GM18508 (cell line): ENCODE data around the gene MC1R.
"Not testable (repeated sequence)": the region's sequence is repeated elsewhere in the genome, so short reads cannot be mapped to it uniquely, and the experiment has no call there.

Source experiments
- ATAC-seq: cut with Tn5 transposase; IDR thresholded peaks from one replicate; pipeline ENCODE4 v1.9.1; 2021; ENCODE audit warnings: moderate number of reproducible peaks; ENCODE audit not compliant: insufficient read depth, unreplicated experiment

MC1R gene

GRCh38 chr16:89934019-89934418, 15.4 kb downstream of the MC1R start:
- not testable (repeated sequence) for ATAC-seq

GRCh38 chr16:89934611-89935553, 16.2 kb downstream of the MC1R start:
- no peak for ATAC-seq

- not testable (repeated sequence) for ATAC-seq
These were observed 17.0 kb downstream of the MC1R start for GRCh38 chr16:89935620-89936019.

DNA sequence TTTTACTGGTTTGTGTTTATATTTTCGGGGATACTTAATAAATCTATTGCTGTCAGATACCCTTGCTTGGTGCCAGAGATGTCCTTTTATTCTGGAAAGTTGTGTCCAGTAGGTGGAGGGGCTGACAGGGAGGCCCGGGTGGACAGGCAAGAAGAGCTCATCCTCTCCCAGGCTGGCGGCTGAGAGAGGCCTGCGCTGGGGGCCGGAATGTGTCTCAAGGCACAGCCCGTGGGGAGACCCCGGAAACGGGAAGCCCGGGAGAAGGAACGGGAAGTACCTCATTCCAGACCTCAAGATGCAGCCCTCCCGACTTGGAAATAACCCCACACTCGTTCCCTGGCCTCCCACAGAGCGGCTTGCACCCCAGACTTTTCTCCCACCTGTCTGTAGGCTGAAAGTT, 17.4 kb downstream of the MC1R start:
- ATAC-seq, result no peak

DNA sequence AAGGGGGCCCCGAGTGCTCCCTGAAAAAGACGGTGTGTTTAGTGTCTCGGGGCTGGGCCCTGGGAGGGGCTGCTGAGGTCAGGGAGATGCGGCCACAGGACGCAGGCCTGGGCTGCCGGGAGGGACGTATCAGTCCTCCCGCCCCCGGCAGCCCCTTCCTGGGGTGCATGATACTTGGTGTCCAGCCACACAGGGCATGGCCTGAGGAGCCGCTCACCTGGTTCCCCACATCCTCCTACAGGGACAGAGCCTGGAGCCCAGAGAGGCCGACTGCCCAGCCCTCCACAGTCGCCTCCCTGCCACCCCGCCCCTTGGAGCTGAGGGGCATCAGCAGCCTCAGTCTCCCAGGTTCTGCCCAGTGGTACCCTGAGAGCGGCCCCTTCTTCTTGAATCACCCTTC, 17.8 kb downstream of the MC1R start:
- no peak for ATAC-seq

GRCh38 chr16:89936981-89937380, 18.3 kb downstream of the MC1R start:
- ATAC-seq, result no peak

DNA sequence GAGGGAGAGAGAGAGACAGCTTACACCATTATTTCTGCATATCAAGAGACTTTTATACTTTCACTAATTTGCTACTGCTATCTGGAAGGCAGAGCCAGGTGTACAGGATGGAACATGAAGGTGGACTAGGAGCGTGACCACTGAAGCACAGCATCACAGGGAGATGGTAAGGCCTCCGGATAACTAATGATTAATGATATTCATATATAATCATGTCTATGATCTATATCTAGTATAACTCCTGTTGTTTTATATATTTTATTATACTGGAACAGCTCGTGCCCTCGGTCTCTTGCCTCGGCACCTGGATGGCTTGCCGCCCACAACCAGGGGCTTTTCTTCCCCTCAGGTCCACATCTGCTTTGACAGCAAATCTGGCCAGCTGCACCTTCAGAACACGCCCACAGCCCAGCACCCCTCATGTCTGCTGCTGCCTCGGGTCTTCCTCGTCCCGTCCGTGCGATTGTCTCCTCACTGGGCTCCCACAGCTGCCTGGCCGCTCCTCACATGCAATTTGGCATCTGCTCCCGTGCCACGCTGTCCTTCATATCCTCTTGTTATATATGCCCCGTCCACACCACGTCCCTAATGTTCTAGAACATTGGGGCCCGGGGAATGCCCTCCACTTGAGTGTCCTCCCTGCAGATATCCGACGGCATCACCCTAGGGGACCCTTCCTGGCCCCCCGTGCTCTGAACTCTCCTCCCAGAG, 19.7 kb downstream of the MC1R start:
- no peak for ATAC-seq

GRCh38 chr16:89944773-89945172, 26.1 kb downstream of the MC1R start:
- ATAC-seq, result no peak

- no peak for ATAC-seq
These were observed 27.0 kb downstream of the MC1R start for GRCh38 chr16:89945654-89946053.

GRCh38 chr16:89946515-89946914, 27.9 kb downstream of the MC1R start:
- ATAC-seq, result no peak

DNA sequence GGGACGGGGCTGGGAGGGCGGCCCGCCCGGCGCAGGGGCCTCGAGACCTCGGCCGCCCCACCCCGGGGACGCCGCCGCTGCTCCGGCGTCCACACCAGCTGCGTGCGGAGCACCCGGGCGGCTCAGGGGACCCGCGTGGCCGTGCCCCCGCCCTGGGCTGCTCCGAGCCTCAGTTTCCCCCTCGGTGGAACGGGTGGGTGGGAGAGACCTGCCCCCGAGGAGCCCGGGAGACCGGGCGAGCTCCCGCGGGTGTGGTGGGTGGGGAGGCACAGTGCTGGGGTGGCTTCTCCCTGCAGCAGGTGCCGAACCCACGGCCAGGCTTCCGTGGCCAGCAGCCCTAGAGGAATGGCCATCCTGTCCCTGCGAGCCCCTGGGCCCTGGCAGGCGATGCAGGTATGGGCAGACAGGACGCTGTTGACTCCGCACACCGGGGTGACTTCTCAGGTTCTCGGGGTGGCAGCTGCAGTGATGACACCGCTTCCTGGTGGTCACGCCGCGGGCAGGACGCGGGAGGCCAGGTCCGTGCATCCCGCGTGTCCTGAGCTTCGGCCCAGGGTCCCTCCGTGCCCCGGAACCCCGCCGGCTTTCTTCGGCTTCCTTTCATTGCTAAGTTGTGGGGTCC, 30.6 kb downstream of the MC1R start:
- ATAC-seq, result no peak

GRCh38 chr16:89949756-89950155, 31.1 kb downstream of the MC1R start:
- ATAC-seq, result no peak

DNA sequence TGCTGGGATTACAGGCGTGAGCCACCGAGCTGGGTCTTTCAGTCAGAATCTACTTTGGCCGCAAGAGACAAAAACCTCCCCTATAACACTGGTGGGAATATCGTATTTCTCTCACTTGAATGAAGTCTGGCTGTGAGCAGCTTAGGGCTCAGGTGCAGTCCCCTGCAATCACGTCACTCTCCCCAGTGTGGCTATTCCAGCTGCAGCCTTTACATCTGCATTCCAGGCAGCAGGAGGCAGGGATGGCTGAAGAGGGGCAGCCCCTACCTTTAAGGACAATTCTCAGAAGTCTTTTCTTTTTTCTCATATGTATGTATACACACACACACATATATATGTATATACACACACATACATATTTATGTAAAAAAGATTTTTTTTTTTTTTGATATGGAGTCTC, 32.8 kb downstream of the MC1R start:
- no peak for ATAC-seq

GRCh38 chr16:89952049-89952448, 33.4 kb downstream of the MC1R start:
- no peak for ATAC-seq

GRCh38 chr16:89952551-89952950, 33.9 kb downstream of the MC1R start:
- ATAC-seq, result no peak

DNA sequence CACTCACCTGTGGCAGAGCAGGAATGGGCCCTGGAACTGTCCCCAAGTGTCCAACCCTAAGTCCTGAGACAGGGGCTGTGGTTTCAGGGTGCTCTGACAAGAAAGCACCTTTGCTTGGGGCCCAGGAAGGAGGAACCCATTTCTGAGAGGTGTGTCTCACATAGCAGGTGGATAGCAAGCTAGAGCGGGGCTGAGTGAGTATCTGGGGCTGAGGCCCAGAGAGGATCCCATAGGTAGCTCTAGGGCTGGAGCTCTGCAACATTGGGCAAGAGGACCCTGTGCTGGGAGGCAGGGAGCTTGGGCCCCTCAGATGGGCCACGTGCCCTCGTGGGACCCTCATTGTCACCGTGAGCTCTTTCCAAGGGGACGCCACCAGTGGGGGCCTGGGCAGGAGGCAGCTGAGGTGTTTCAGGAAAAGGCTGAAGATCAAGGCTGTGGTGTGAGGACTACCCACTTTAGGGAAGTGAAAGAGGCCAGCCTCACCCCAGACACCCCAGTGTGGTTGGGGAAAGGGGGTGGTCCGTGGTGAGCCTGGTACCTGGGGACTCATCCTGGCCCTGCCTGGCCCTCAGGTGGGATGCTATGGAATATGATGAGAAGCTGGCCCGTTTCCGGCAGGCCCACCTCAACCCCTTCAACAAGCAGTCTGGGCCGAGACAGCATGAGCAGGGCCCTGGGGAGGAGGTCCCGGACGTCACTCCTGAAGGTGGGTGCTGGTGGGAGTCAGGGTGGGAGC, 35.2 kb downstream of the MC1R start:
- no peak for ATAC-seq

DNA sequence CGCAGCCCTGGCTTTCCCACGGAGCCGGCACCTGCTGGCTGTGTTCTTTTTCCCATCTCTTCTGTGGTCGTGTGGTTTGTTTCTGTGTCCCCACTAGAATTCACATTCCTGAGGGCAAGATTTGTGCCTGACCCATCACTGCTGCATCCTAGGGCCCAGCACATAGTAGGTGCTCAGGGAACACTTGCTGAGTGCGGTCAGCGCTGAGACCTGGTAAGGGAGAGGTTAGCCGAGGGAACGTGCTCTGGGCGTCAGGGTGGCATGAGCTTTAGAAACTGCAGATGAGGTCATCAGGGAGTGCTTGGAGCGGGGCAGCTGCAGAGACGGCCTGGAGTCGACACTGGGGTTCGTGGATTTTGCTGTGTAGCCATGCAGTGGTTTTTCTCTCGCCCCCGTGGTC, 35.8 kb downstream of the MC1R start:
- ATAC-seq, result no peak

DNA sequence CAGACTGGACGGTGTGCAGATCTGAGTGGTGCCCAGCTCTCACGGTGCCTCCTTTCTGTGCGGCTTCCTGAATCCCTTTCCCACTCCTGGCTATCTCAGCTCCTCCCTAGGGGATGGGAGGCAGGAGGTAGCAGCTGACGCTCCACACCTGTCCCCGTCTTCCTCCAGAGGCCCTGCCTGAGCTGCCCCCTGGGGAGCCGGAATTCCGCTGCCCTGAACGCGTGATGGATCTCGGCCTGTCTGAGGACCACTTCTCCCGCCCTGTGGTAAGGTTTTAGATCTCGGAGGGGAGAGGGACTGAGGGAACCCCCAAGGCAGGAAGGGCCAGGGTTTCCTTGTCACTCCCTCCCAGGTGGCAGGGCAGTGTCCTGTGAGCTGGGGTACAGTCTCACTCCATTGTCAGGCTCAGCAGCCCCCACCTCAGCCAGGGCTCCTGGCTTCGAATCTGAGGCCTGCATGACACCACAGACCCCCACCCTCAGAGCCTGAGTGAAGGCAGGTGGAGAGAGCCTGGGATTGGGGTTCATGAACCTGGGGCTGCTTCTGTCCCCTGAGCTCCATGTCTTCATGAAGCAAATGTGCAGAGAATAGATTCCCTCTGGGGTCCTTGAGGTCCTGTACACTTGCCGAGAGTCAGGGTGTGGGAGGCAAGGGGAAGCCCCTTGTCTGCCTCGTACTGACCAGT, 36.5 kb downstream of the MC1R start:
- no peak for ATAC-seq

DNA sequence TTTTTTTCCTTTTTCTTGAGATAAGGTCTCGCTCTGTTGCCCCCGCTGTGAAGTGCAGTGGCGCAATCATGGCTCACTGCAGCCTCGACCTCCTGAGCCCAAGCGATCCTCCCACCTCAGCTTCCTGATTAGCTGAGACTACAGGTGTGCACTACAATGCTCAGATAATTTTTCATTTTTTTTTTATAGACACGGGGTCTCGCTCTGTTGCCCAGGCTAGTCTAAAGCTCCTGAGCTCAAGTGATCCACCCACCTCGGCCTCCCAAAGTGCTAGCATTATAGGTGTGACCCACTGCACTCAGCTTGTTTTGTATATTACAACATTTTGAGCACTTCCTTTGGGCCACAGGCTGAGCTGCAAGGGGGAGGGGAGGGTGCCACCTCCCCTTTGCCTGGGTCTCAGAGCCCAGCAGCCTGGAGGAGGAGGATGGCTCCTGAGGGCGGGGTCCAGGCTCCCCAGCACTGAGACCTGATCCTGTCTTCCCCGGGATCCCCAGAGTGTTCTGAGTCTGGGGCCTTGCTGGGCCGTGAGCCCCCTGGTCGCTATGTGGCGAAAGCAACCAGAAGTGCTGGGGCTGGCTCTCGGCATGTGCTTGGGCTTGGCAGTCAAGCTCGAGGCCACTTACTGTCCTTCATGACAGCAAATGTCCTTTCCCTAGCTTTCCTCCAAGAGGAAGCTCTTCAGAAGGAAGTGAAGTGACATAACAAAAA, 38.0 kb downstream of the MC1R start:
- no peak for ATAC-seq
